Measurements from ENCODE around the gene PHACTR2. TPM values are rescaled to one million over a fixed set of nuclear protein-coding genes. Genes with fewer than 3 reads are reported as not detected.

Gene PHACTR2
- total RNA-seq, 1 experiment from 2014 or later: 39.8 TPM

GRCh38 chr6:143811501-143812157, 133.9 kb downstream of the PHACTR2 start:
- Histone ChIP-seq H3K9me2 (ENCODE audit: insufficient read depth) (no peaks in the 10 kb centered on the region), H3K79me2 (ENCODE audit: low read depth) (no peaks in the 10 kb centered on the region), H3K4me2 (no peak overlapping the region), H3K4me1 (replicated peaks; ENCODE audit: insufficient read depth) (no peaks in the 10 kb centered on the region), H3K9me3 (ENCODE audit: insufficient read depth, low read depth) (no peaks in the 10 kb centered on the region), H3F3A (ENCODE audit: insufficient read depth, low read depth) (no peaks in the 10 kb centered on the region), H3K27me3 (ENCODE audit: insufficient read depth, low read depth) (no peaks in the 10 kb centered on the region), H3K4me3 (no peak overlapping the region), H4K20me1 (ENCODE audit: insufficient read depth) (no peaks in the 10 kb centered on the region), H3K27ac (no peak overlapping the region), H3K36me3 (ENCODE audit: low read depth) (0 out of 2 replicates have a peak, but pooled peaks cover 2% of the 10 kb centered on the region), H2AFZ (no peak overlapping the region)
- DNase-seq: no peak
- intact Hi-C loops (cut with micrococcal nuclease; ENCODE audit: unreplicated experiment): no loop called here
- POLR2A ChIA-PET (ENCODE audit: unreplicated experiment): interaction anchor here (0.6 kb wide), 1 partner anchor 23 kb away, joined by 8 read pairs; no protein-coding TSS in a partner anchor
- CTCF ChIA-PET: no interaction called here
- TF ChIP-seq CTCF (conservative IDR thresholded peaks at IDR 0.05) (no peak), EZH2 (IDR thresholded peaks at IDR 0.05; ENCODE audit: low read depth) (no peak)
- BruUV-seq (replicated peaks): no TSS peak

GRCh38 chr6:143817621-143818020, 139.9 kb downstream of the PHACTR2 start:
- Histone ChIP-seq H3K79me2 (ENCODE audit: low read depth) (no peaks in the 10 kb centered on the region), H3K9me3 (ENCODE audit: insufficient read depth, low read depth) (no peaks in the 10 kb centered on the region), H3K27ac (no peak overlapping the region), H3K4me3 (no peak overlapping the region), H3K9me2 (ENCODE audit: insufficient read depth) (no peaks in the 10 kb centered on the region), H3K4me1 (replicated peaks; ENCODE audit: insufficient read depth) (no peaks in the 10 kb centered on the region), H3K4me2 (no peak overlapping the region), H3F3A (ENCODE audit: insufficient read depth, low read depth) (no peaks in the 10 kb centered on the region), H4K20me1 (ENCODE audit: insufficient read depth) (no peaks in the 10 kb centered on the region), H3K27me3 (ENCODE audit: insufficient read depth, low read depth) (no peaks in the 10 kb centered on the region), H3K36me3 (ENCODE audit: low read depth) (no peaks in the 10 kb centered on the region), H2AFZ (no peak overlapping the region)
- POLR2A ChIA-PET (ENCODE audit: unreplicated experiment): interaction anchor here (0.6 to 0.7 kb wide), 2 partner anchors 42 to 743 kb away, joined by 4 to 8 read pairs; no protein-coding TSS in a partner anchor
- DNase-seq: no peak
- CTCF ChIA-PET: no interaction called here
- intact Hi-C loops (cut with micrococcal nuclease; ENCODE audit: unreplicated experiment): no loop called here
- no TSS peak for BruUV-seq (replicated peaks)
- no peak for TF ChIP-seq CTCF (conservative IDR thresholded peaks at IDR 0.05)
- no peak for TF ChIP-seq EZH2 (IDR thresholded peaks at IDR 0.05; ENCODE audit: low read depth)

- no peak overlapping the region for H3K27ac ChIP-seq
- no TSS peak for BruUV-seq (replicated peaks)
- H2AFZ ChIP-seq: no peak overlapping the region
- no peak overlapping the region for H3K4me2 ChIP-seq
- H3K9me2 ChIP-seq (ENCODE audit: insufficient read depth): no peaks in the 10 kb centered on the region
- H3F3A ChIP-seq (ENCODE audit: insufficient read depth, low read depth): no peaks in the 10 kb centered on the region
- DNase-seq: no peak
- no peaks in the 10 kb centered on the region for H3K27me3 ChIP-seq (ENCODE audit: insufficient read depth, low read depth)
- H3K4me3 ChIP-seq: no peak overlapping the region
- H3K79me2 ChIP-seq (ENCODE audit: low read depth): no peaks in the 10 kb centered on the region
- H4K20me1 ChIP-seq (ENCODE audit: insufficient read depth): no peaks in the 10 kb centered on the region
- CTCF ChIA-PET: no interaction called here
- H3K36me3 ChIP-seq (ENCODE audit: low read depth): no peaks in the 10 kb centered on the region
- intact Hi-C loops (cut with micrococcal nuclease; ENCODE audit: unreplicated experiment): no loop called here
- H3K4me1 ChIP-seq (replicated peaks; ENCODE audit: insufficient read depth): no peaks in the 10 kb centered on the region
- TF ChIP-seq EZH2 (IDR thresholded peaks at IDR 0.05; ENCODE audit: low read depth): no peak
- TF ChIP-seq CTCF (conservative IDR thresholded peaks at IDR 0.05): no peak
- H3K9me3 ChIP-seq (ENCODE audit: insufficient read depth, low read depth): no peaks in the 10 kb centered on the region
- POLR2A ChIA-PET (ENCODE audit: unreplicated experiment): no interaction called here
Observed at GRCh38 chr6:143821359-143821758, 143.6 kb downstream of the PHACTR2 start.
